ENCODE data around the gene SDS. TPM values are rescaled to one million over a fixed set of nuclear protein-coding genes. Genes with fewer than 3 reads are reported as not detected.

Gene SDS
- polyA plus RNA-seq (2013, experiment 1 of 2), result not detected
- not detected for polyA plus RNA-seq (2013, experiment 2 of 2)

DNA sequence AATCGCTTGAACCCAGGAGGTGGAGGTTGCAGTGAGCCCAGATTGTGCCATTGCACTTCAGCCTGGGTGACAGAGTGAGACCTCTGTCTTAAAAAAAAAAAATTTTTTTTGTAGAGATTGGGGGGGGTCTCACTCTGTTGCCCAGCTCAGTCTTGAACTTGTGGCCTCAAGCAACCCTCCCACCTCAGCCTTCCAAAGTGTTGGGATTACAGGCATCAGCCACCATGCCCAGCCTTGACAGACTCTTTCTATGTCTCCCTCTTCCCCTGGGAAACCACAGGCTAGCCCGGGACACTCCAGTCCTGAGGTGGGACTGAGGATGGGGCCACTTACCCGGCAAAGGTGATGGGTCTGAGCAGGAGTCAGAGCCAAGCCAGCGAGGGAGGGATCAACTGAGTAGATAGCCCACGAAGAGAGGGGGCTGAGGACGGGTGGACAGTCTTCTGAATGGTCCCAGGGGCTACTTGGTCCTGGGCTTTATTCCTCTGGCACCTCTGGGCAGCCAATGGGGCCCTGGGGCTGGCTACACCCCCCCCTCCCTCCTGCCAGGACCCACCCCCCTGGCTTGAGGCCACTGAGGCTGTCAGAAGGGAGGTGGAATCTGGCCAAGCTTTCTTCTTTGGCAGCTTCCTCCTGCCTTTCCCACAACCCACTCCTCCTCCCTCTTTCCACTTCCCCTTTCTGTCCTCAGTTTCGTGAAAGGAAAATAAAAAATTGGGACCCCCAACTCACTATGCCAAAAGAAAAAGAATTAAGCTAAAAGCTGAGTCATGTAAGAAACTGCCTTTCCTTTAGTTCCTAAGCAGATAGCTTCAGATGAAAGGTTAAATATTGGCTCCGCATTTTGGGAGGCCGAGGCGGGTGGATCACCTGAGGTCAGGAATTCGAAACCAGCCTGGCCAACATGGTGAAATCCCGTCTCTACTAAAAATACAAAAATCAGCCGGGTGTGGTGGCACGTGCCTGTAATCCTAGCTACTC lies at the start of gene SDS:
SDS (minus strand) TSS at position 453 of the 981 bp plus-strand sequence. CDS start 4,179 bp downstream, outside the sequence.
- Histone ChIP-seq H3K9me3 (ENCODE audit: insufficient read depth, low read depth, low read length) (no peaks in the 10 kb centered on the region), H3K4me1 (ENCODE audit: insufficient read depth, low read length) (peaks cover 15% of the 10 kb centered on the region), H3K9ac (ENCODE audit: low read depth, low read length) (no peak within 1 kb of the TSS), H3K36me3 (ENCODE audit: insufficient read depth, low read length) (no peaks in the 10 kb centered on the region), H3K27ac (ENCODE audit: low read depth, low read length) (no peak within 1 kb of the TSS), H3K27me3 (ENCODE audit: insufficient read depth, low read length) (no peaks in the 10 kb centered on the region), H3K4me3 (ENCODE audit: low read length) (no peak within 1 kb of the TSS)
- WGBS, result 85% methylated on average over 14 of the region's 14 CpGs

DNA sequence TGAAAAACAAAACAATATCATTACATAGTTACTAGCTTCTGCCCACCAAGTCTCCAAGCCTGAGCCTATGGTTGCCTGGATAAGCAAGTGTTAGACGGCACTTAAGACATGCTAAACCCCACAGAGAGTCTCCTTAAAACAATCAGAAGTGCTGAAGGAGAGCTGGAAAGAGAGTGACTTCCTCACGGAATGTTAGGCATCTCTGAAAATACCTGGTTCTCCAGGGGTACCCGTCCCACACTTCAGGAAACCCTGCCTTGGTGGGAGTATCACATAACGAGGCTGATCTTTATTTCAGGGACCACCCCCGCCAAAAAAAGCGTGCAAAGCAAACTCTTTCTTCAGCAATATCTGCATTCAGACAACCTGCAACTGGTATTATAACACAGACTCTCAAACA lies 49.6 kb upstream of the SDS start:
- WGBS, result 54% methylated on average over 6 of the region's 6 CpGs
- Histone ChIP-seq H3K27ac (ENCODE audit: low read depth, low read length) (no peak overlapping the region; the same call in 1 of the 2 replicates), H3K9me3 (ENCODE audit: insufficient read depth, low read depth, low read length) (no peaks in the 10 kb centered on the region), H3K27me3 (ENCODE audit: insufficient read depth, low read length) (no peaks in the 10 kb centered on the region), H3K4me3 (ENCODE audit: low read length) (no peak overlapping the region), H3K4me1 (ENCODE audit: insufficient read depth, low read length) (peaks cover 12% of the 10 kb centered on the region; the same call in 1 of the 2 replicates), H3K9ac (ENCODE audit: low read depth, low read length) (no peak overlapping the region), H3K36me3 (ENCODE audit: insufficient read depth, low read length) (no peaks in the 10 kb centered on the region)

DNA sequence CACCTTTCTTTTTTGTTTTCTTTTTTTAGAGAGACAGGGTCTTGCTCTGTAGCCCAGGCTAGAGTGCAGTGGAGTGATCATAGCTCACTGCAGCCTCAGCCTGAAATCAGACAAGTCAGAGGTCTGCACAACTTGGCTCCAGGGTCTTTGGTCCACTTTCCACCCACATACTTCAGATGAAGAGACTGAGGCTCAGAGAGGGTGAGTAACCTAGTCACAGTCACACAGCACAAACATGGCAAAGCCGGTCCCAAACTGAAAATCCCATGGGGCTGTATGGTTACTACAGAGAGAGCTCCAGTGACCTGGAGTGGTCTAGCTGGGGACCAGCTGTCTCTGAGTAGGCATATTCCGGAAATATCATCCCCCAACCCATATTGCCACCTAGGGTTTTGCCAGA lies 48.8 kb upstream of the SDS start:
- peaks cover 12% of the 10 kb centered on the region; the same call in 1 of the 2 replicates for H3K4me1 ChIP-seq (ENCODE audit: insufficient read depth, low read length)
- H3K36me3 ChIP-seq (ENCODE audit: insufficient read depth, low read length), result no peaks in the 10 kb centered on the region
- WGBS, result 96% methylated on average over 2 of the region's 2 CpGs
- H3K9ac ChIP-seq (ENCODE audit: low read depth, low read length), result no peak overlapping the region
- no peaks in the 10 kb centered on the region for H3K9me3 ChIP-seq (ENCODE audit: insufficient read depth, low read depth, low read length)
- H3K27me3 ChIP-seq (ENCODE audit: insufficient read depth, low read length), result no peaks in the 10 kb centered on the region
- no peak overlapping the region for H3K27ac ChIP-seq (ENCODE audit: low read depth, low read length)
- no peak overlapping the region for H3K4me3 ChIP-seq (ENCODE audit: low read length)

GRCh38 chr12:113449839-113450238 lies 46.2 kb upstream of the SDS start:
- Histone ChIP-seq H3K4me3 (ENCODE audit: low read length) (no peak overlapping the region), H3K27me3 (ENCODE audit: insufficient read depth, low read length) (no peaks in the 10 kb centered on the region), H3K4me1 (ENCODE audit: insufficient read depth, low read length) (no peaks in the 10 kb centered on the region), H3K36me3 (ENCODE audit: insufficient read depth, low read length) (no peaks in the 10 kb centered on the region), H3K9ac (ENCODE audit: low read depth, low read length) (no peak overlapping the region), H3K9me3 (ENCODE audit: insufficient read depth, low read depth, low read length) (no peaks in the 10 kb centered on the region), H3K27ac (ENCODE audit: low read depth, low read length) (no peak overlapping the region)
- 89% methylated on average over 1 of the region's 1 CpG for WGBS

GRCh38 chr12:113449299-113449698 lies 45.6 kb upstream of the SDS start:
- Histone ChIP-seq H3K4me1 (ENCODE audit: insufficient read depth, low read length) (no peaks in the 10 kb centered on the region), H3K27me3 (ENCODE audit: insufficient read depth, low read length) (no peaks in the 10 kb centered on the region), H3K27ac (ENCODE audit: low read depth, low read length) (no peak overlapping the region), H3K4me3 (ENCODE audit: low read length) (no peak overlapping the region), H3K9me3 (ENCODE audit: insufficient read depth, low read depth, low read length) (no peaks in the 10 kb centered on the region), H3K36me3 (ENCODE audit: insufficient read depth, low read length) (no peaks in the 10 kb centered on the region), H3K9ac (ENCODE audit: low read depth, low read length) (no peak overlapping the region)
- 90% methylated on average over 1 of the region's 2 CpGs for WGBS

- Histone ChIP-seq H3K4me1 (ENCODE audit: insufficient read depth, low read length) (no peaks in the 10 kb centered on the region), H3K36me3 (ENCODE audit: insufficient read depth, low read length) (no peaks in the 10 kb centered on the region), H3K9ac (ENCODE audit: low read depth, low read length) (no peak overlapping the region), H3K9me3 (ENCODE audit: insufficient read depth, low read depth, low read length) (no peaks in the 10 kb centered on the region), H3K27ac (ENCODE audit: low read depth, low read length) (no peak overlapping the region), H3K4me3 (ENCODE audit: low read length) (no peak overlapping the region), H3K27me3 (ENCODE audit: insufficient read depth, low read length) (no peaks in the 10 kb centered on the region)
- WGBS, result 88% methylated on average over 7 of the region's 7 CpGs
Measured at GRCh38 chr12:113448873-113449272, 45.2 kb upstream of the SDS start.

GRCh38 chr12:113445544-113446171 lies 42.0 kb upstream of the SDS start:
- 97% methylated on average over 5 of the region's 6 CpGs for whole genome bisulfite sequencing
- no peaks in the 10 kb centered on the region for H3K4me1 ChIP-seq (ENCODE audit: insufficient read depth, low read length)
- no peaks in the 10 kb centered on the region for H3K27me3 ChIP-seq (ENCODE audit: insufficient read depth, low read length)
- no peak overlapping the region for H3K27ac ChIP-seq (ENCODE audit: low read depth, low read length)
- H3K9ac ChIP-seq (ENCODE audit: low read depth, low read length), result no peak overlapping the region
- H3K4me3 ChIP-seq (ENCODE audit: low read length), result no peak overlapping the region
- no peaks in the 10 kb centered on the region for H3K9me3 ChIP-seq (ENCODE audit: insufficient read depth, low read depth, low read length)
- H3K36me3 ChIP-seq (ENCODE audit: insufficient read depth, low read length), result no peaks in the 10 kb centered on the region

GRCh38 chr12:113443030-113443539 lies 39.4 kb upstream of the SDS start:
- H3K27me3 ChIP-seq (ENCODE audit: insufficient read depth, low read length), result no peaks in the 10 kb centered on the region
- H3K9me3 ChIP-seq (ENCODE audit: insufficient read depth, low read depth, low read length), result no peaks in the 10 kb centered on the region
- 96% methylated on average over 6 of the region's 6 CpGs for WGBS
- no peaks in the 10 kb centered on the region for H3K36me3 ChIP-seq (ENCODE audit: insufficient read depth, low read length)
- no peak overlapping the region for H3K9ac ChIP-seq (ENCODE audit: low read depth, low read length)
- H3K4me1 ChIP-seq (ENCODE audit: insufficient read depth, low read length), result no peaks in the 10 kb centered on the region
- H3K27ac ChIP-seq (ENCODE audit: low read depth, low read length), result no peak overlapping the region
- no peak overlapping the region for H3K4me3 ChIP-seq (ENCODE audit: low read length)

DNA sequence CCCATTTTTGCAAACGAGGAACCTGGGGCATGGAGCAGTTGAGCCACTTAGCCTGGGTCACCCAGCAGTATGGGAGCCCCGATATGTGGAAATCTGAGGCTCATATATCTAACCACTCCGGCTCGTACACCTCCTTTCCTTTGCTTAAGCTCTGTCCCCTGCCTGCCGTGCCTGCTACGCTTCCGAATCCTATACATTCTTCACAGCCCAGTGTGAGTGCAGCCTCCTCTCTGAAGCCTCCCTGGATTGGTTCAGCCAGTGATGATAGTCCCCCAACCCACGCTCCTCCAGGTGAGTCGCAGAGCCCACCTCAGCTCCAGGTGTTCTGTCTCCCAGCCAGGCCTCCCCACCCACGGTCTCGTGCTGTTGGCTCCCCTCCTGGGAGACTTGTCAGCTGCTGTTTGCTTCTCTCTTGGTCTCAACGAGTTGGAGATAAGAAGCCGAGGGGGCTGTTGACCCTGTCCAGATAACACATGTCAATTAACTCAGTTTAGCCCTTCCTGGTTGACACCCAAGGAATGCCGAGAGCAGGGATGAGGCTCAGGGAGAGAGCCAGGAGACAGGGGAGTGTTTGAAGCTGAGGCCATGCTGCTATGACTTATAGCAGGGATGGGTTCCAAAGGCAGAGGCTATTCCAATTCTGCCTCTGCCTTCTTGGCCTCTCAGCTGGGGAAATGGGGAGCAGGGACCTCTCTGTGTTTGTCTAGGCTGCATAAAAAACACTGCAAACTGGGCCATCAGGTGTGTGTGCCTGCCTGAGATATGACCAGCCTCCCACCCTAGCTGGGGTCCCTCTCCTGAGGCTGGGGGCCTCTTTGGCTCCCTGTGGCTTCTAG lies 37.5 kb upstream of the SDS start:
- Histone ChIP-seq H3K27ac (ENCODE audit: low read depth, low read length) (no peak overlapping the region), H3K9me3 (ENCODE audit: insufficient read depth, low read depth, low read length) (no peaks in the 10 kb centered on the region), H3K36me3 (ENCODE audit: insufficient read depth, low read length) (no peaks in the 10 kb centered on the region), H3K27me3 (ENCODE audit: insufficient read depth, low read length) (no peaks in the 10 kb centered on the region), H3K4me3 (ENCODE audit: low read length) (no peak overlapping the region), H3K9ac (ENCODE audit: low read depth, low read length) (no peak overlapping the region), H3K4me1 (ENCODE audit: insufficient read depth, low read length) (no peaks in the 10 kb centered on the region)
- 86% methylated on average over 14 of the region's 14 CpGs for WGBS

DNA sequence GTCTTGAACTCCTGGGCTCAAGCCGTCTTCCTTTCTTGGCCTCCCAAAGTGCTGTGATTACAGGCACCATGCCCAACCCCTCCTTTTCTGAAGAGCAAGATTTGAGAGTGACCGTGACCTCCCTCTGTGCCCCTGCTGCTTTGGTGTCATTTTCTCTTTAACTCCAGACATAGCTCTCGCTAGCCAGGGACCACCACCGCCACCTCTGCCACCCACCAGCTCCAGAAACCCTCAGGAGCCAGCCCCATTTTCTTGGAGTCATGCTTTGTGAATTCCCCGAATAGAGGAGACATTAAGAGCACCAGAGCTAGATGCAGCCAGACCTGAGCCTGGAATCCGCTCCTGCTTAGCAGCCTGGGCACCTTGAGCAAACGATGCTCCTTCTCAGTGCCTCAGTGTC lies 36.6 kb upstream of the SDS start:
- Histone ChIP-seq H3K27me3 (ENCODE audit: insufficient read depth, low read length) (no peaks in the 10 kb centered on the region), H3K36me3 (ENCODE audit: insufficient read depth, low read length) (no peaks in the 10 kb centered on the region), H3K4me3 (ENCODE audit: low read length) (no peak overlapping the region), H3K27ac (ENCODE audit: low read depth, low read length) (no peak overlapping the region), H3K9me3 (ENCODE audit: insufficient read depth, low read depth, low read length) (no peaks in the 10 kb centered on the region), H3K9ac (ENCODE audit: low read depth, low read length) (no peak overlapping the region), H3K4me1 (ENCODE audit: insufficient read depth, low read length) (no peaks in the 10 kb centered on the region)
- WGBS, result 92% methylated on average over 7 of the region's 7 CpGs

Data from HUES64 (cell line).